GM19193 (cell line): Measurements from ENCODE around the gene DCP2.

Experiments
- POLR2A ChIP-seq: IDR thresholded peaks from 4 replicates; pipeline ENCODE4 v1.6.1; 2011; ENCODE audit not compliant: insufficient read depth, insufficient read length; ENCODE audit errors: extremely low read depth

The DCP2 gene

GRCh38 chr5:112983363-112983762, 6.8 kb downstream of the DCP2 start:
- TF ChIP-seq POLR2A: no peak

DNA sequence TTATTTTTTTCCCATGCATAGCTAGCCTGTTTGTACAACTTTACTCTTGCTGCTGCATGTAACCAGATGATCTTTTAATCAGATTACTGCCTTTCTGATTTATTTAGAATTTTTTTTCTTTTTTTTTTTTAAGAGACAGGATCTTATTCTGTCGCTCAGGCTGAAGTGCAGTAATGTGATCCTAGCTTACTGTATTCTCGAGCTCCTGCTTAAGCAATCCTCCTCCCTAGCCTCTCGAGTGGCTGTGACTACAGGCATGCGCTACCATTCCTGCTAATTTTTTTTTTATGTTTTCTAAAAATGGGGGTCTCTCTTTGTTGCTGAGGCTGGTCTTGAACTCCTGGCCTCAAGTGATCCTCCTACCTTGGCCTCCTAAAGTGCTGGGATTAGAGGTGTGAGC, 9.6 kb downstream of the DCP2 start:
- TF ChIP-seq POLR2A: no peak

- TF ChIP-seq POLR2A: no peak
Measured at GRCh38 chr5:112995764-112996618, 19.4 kb downstream of the DCP2 start.

- TF ChIP-seq POLR2A: no peak
Measured at GRCh38 chr5:112996830-112997374, 20.3 kb downstream of the DCP2 start.

- TF ChIP-seq POLR2A: no peak
Measured at GRCh38 chr5:112998296-112998695, 21.7 kb downstream of the DCP2 start.

DNA sequence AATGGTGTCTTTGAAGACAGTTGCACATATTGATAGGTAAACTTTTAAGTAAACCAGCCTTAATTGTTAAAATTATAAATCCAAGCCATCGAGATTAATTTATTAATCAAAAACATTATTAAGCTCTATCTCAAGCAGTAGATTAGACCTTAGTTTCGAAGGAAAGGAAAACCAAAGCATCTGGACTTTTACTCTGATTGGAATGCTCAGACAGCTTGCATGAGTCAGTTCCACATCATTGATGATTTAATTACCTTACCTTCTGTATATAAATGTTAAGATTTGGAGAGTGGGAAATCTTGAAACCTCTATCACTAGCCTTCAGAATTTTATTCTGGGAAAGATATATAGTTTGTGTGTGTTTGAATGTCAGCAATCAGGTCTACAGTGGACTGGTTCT, 23.9 kb downstream of the DCP2 start:
- TF ChIP-seq POLR2A: no peak

DNA sequence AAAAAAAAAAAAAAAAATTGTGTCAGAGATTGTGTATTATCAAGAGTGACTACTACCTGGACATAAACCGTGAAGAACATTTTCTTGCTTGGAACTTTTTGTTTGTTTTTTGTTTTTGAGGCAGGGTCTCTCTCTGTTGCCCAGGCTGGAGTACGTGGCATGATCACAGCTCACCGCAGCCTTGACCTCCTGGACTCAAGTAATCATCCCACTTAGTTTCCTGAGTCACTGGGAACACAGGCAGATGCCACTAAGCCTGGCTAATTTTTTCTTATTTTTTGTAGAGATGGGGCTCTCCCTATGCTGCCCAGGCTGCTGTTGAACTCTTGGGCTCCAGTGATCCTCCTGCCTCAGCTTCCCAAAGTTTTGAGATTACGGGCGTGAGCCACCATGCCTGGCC, 25.8 kb downstream of the DCP2 start:
- no peak for TF ChIP-seq POLR2A

GRCh38 chr5:113003763-113004162, 27.2 kb downstream of the DCP2 start:
- TF ChIP-seq POLR2A: no peak

- no peak for TF ChIP-seq POLR2A
Measured at GRCh38 chr5:113005454-113005853, 28.9 kb downstream of the DCP2 start.

GRCh38 chr5:113017881-113018635, 41.5 kb downstream of the DCP2 start:
- TF ChIP-seq POLR2A: no peak

DNA sequence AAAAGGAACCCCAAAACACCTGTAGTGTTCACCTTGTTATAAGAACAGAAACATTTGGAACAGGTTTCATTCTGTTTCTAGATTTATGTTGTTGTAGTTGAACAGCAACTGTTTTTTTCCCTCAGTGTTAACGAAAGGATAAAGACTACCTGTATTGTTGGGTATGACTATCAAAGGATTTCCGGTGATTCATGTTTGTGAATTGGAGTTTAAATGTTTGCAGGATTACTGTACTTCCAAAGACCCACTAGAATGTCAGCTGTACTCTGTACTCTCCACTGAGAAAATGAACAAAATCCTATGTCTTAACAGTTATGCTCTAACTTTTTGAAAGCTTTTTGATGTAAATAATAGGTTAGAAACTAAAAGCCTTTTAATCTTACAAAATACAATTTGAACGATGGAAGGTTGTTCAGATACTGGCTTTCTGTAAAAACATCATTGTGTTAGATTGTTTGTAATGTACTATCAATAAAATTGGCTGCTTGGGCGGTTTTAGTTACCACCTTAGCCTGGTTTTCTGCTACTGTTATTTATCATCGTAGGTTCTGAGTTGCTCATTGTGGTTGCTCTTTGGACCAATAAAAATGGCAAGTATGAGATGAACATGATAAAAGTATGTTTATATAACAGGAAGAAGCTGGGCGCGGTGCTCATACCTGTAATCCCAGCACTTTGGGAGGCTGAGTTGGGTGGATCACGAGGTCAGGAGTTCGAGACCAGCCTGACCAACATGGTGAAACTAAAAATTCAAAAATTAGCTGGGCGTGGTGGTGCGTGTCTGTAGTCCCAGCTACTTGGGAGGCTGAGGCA, 44.1 kb downstream of the DCP2 start:
- TF ChIP-seq POLR2A: no peak

GRCh38 chr5:113022661-113023060, 46.1 kb downstream of the DCP2 start:
- TF ChIP-seq POLR2A: no peak

- TF ChIP-seq POLR2A: no peak
Measured at GRCh38 chr5:113024076-113024697, 47.6 kb downstream of the DCP2 start.

DNA sequence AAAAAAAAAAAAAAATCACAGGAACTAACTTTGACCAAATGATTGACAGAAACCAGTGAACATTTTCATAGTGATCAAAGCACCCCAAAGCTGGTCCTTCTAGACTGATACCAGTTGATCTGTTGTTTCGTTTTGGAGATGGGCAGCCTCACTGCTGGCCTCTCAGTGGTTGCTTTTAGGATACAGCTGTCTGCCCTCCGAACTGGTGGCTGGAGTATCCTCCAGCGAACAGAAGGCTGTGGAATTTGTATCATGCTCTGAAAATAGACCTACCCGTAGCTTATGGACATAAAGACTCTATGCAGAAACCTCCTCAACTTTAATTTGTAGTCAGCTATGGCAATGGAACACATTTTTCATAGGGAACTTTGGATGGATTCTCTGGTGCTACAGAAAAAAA, 49.0 kb downstream of the DCP2 start:
- no peak for TF ChIP-seq POLR2A
